IMR-90 (cell line): ENCODE data around the gene ZNF627. TPM values are rescaled to one million over a fixed set of nuclear protein-coding genes. Genes with fewer than 3 reads are reported as not detected.
A peak's percentile ranks its signal among the peaks of the same experiment; 100 is the strongest.

ENCODE experiments used
- ATAC-seq: fragments of 200-7000 bp; cut with Tn5 transposase; 2 replicates; pipeline ENCODE4 v1.9.1; 2020; ENCODE audit warnings: low read depth, mild to moderate bottlenecking, moderate library complexity
- BruUV-seq: library from RNA; stranded (reverse); fragments of 400-500 nt; replicated peaks from 2 replicates; lab custom pipeline; 2021; lab: Mats Ljungman, UMichigan
- CTCF ChIA-PET: fragments of 300-600 bp; formaldehyde crosslinking; extraction: SDS; loops from one replicate; lab custom pipeline; 2021; ENCODE audit warnings: antibody characterized with exemption; lab: Yijun Ruan, JAX
- POLR2A ChIA-PET: fragments of 300-600 bp; sonication (Branson Sonifier 250); formaldehyde crosslinking; loops from one replicate; lab custom pipeline; 2022; ENCODE audit warnings: antibody characterized with exemption; ENCODE audit not compliant: unreplicated experiment; lab: Charles Lee
- DNase-seq: peaks from one replicate; pipeline ENCODE4 v3.0.0; 2013
- H2AFZ ChIP-seq: replicated peaks from 2 replicates; pipeline ENCODE3; 2013; ENCODE audit warnings: low read length, mild to moderate bottlenecking; ENCODE audit not compliant: poor library complexity
- H2AK5ac ChIP-seq: 2 replicates; pipeline ENCODE4 v1.6.1; 2013; ENCODE audit warnings: low read depth, low read length, inconsistent platforms
- H2AK9ac ChIP-seq: replicated peaks from 2 replicates; pipeline ENCODE3; 2013; ENCODE audit warnings: mild to moderate bottlenecking, low read depth, low read length, moderate library complexity; ENCODE audit not compliant: poor library complexity
- H2BK120ac ChIP-seq: 2 replicates; pipeline ENCODE4 v1.6.1; 2013; ENCODE audit warnings: low read depth, low read length, inconsistent platforms
- H2BK15ac ChIP-seq: 3 replicates; pipeline ENCODE4 v1.6.1; 2013; ENCODE audit warnings: low read depth, low read length, inconsistent platforms
- H2BK20ac ChIP-seq: 2 replicates; pipeline ENCODE4 v1.6.1; 2013; ENCODE audit warnings: low read depth, mild to moderate bottlenecking, inconsistent platforms, low read length, moderate library complexity
- H2BK5ac ChIP-seq: 2 replicates; pipeline ENCODE4 v1.6.1; 2013; ENCODE audit warnings: mild to moderate bottlenecking, low read depth, low read length, inconsistent platforms; ENCODE audit not compliant: poor library complexity, severe bottlenecking
- H3K14ac ChIP-seq: replicated peaks from 2 replicates; pipeline ENCODE4 v1.6.1; 2013; ENCODE audit warnings: low read depth, low read length, inconsistent platforms
- H3K18ac ChIP-seq: 2 replicates; pipeline ENCODE4 v1.6.1; 2013; ENCODE audit warnings: low read depth, low read length, control low read depth
- H3K23ac ChIP-seq: 2 replicates; pipeline ENCODE4 v1.6.1; 2013; ENCODE audit warnings: low read depth, low read length, inconsistent platforms
- H3K27ac ChIP-seq: 2 replicates; pipeline ENCODE4 v1.5.1; 2013; ENCODE audit warnings: mild to moderate bottlenecking, control low read depth, low read length; ENCODE audit not compliant: insufficient read depth
- H3K27me3 ChIP-seq: 2 replicates; pipeline ENCODE4 v1.6.1; 2013; ENCODE audit warnings: low read length; ENCODE audit not compliant: control insufficient read depth, insufficient read depth
- H3K36me3 ChIP-seq: 2 replicates; pipeline ENCODE4 v1.6.1; 2013; ENCODE audit warnings: low read length, mixed read lengths; ENCODE audit not compliant: control insufficient read depth, insufficient read depth
- H3K4ac ChIP-seq: 2 replicates; pipeline ENCODE4 v1.6.1; 2013; ENCODE audit warnings: low read depth, low read length, inconsistent platforms
- H3K4me1 ChIP-seq: 2 replicates; pipeline ENCODE4 v1.6.1; 2013; ENCODE audit warnings: low read length, mixed read lengths; ENCODE audit not compliant: control insufficient read depth, insufficient read depth
- H3K4me2 ChIP-seq: 2 replicates; pipeline ENCODE4 v1.6.1; 2013; ENCODE audit warnings: low read depth, mild to moderate bottlenecking, control low read depth, low read length, moderate library complexity
- H3K4me3 ChIP-seq: 2 replicates; pipeline ENCODE4 v1.5.1; 2013; ENCODE audit warnings: low read depth, mild to moderate bottlenecking, control low read depth, low read length, moderate library complexity; ENCODE audit not compliant: insufficient read depth
- H3K56ac ChIP-seq: 2 replicates; pipeline ENCODE4 v1.6.1; 2013; ENCODE audit warnings: low read length, inconsistent platforms; ENCODE audit not compliant: insufficient read depth; ENCODE audit errors: extremely low read depth
- H3K79me1 ChIP-seq, 2 experiments: 2 replicates each; pipeline ENCODE4 v1.6.1; 2013; ENCODE audit warnings: low read length in 2 of 2, inconsistent platforms in 1 of 2, low read depth in 1 of 2
- H3K9ac ChIP-seq: 2 replicates; pipeline ENCODE4 v1.6.1; 2013; ENCODE audit warnings: low read depth, low read length, control low read depth
- H3K9me1 ChIP-seq: 2 replicates; pipeline ENCODE4 v1.6.1; 2013; ENCODE audit warnings: low read length, inconsistent platforms; ENCODE audit not compliant: insufficient read depth
- H3K9me3 ChIP-seq: 2 replicates; pipeline ENCODE4 v1.6.1; 2013; ENCODE audit warnings: low read length; ENCODE audit not compliant: control insufficient read depth, insufficient read depth
- H4K20me1 ChIP-seq: 2 replicates; pipeline ENCODE4 v1.6.1; 2013; ENCODE audit warnings: low read length, inconsistent platforms; ENCODE audit not compliant: insufficient read depth
- H4K5ac ChIP-seq: 2 replicates; pipeline ENCODE4 v1.6.1; 2013; ENCODE audit warnings: mild to moderate bottlenecking, low read depth, low read length, control low read depth
- H4K8ac ChIP-seq, 2 experiments: 2 replicates each; pipeline ENCODE4 v1.6.1; 2013; ENCODE audit warnings: low read depth in 2 of 2, low read length in 2 of 2, control low read depth in 1 of 2, inconsistent platforms in 1 of 2
- H4K91ac ChIP-seq: 2 replicates; pipeline ENCODE4 v1.6.1; 2013; ENCODE audit warnings: low read depth, low read length, inconsistent platforms; ENCODE audit not compliant: insufficient read depth
- BHLHE40 ChIP-seq: fragments of 150-350 bp; IDR thresholded peaks from 2 replicates; pipeline ENCODE4 v1.6.1; 2016; ENCODE audit warnings: mild to moderate bottlenecking, low read depth, low read length
- CEBPB ChIP-seq: IDR thresholded peaks from 2 replicates; pipeline ENCODE4 v1.6.1; 2012; ENCODE audit warnings: low read depth, low read length, improper control_type of control experiment
- CHD1 ChIP-seq: IDR thresholded peaks from 2 replicates; pipeline ENCODE4 v1.6.1; 2012; ENCODE audit warnings: low read depth, low read length, improper control_type of control experiment
- FOS ChIP-seq: fragments of 150-350 bp; IDR thresholded peaks from 2 replicates; pipeline ENCODE4 v1.6.1; 2016; ENCODE audit warnings: low read depth, low read length
- MAFK ChIP-seq: IDR thresholded peaks from 2 replicates; pipeline ENCODE4 v1.6.1; 2012; ENCODE audit warnings: low read depth, low read length, improper control_type of control experiment
- MAZ ChIP-seq: IDR thresholded peaks from 2 replicates; pipeline ENCODE4 v1.6.1; 2012; ENCODE audit warnings: low read depth, mild to moderate bottlenecking, low read length, improper control_type of control experiment, moderate library complexity, borderline replicate concordance
- NFE2L2 ChIP-seq: fragments of 150-350 bp; IDR thresholded peaks from 2 replicates; pipeline ENCODE4 v1.6.1; 2016; ENCODE audit warnings: low read depth, mild to moderate bottlenecking, low read length
- RAD21 ChIP-seq: IDR thresholded peaks from 2 replicates; pipeline ENCODE4 v1.6.1; 2012; ENCODE audit warnings: low read length, improper control_type of control experiment
- RCOR1 ChIP-seq: IDR thresholded peaks from 2 replicates; pipeline ENCODE4 v1.6.1; 2012; ENCODE audit warnings: mild to moderate bottlenecking, low read length, improper control_type of control experiment; ENCODE audit not compliant: insufficient replicate concordance
- RFX5 ChIP-seq: IDR thresholded peaks from 2 replicates; pipeline ENCODE4 v1.8.0; 2012; ENCODE audit warnings: low read depth, mild to moderate bottlenecking, low read length, moderate library complexity
- SMC3 ChIP-seq: fragments of 150-350 bp; IDR thresholded peaks from 2 replicates; pipeline ENCODE4 v1.6.1; 2016; ENCODE audit warnings: low read depth, mild to moderate bottlenecking, antibody characterized with exemption, low read length, moderate library complexity
- WGBS, 2 experiments: methylation state at CpG; one replicate each; pipeline versions ENCODE4 v1.1.5 to v1.1.7; 2013; ENCODE audit warnings: missing lambda C conversion rate in 2 of 2; ENCODE audit not compliant: insufficient read length in 1 of 2; ENCODE audit errors: extremely low coverage in 2 of 2; 5-methylcytosine and 5-hydroxymethylcytosine counted together
- dilution Hi-C: fragments of 300-500 bp; cut with HindIII; formaldehyde crosslinking; loops from one replicate; pipeline ENCODE4 v1.14.3; 2018; ENCODE audit warnings: low sequenced_read_pairs; ENCODE audit not compliant: unreplicated experiment
- in situ Hi-C: fragments of 300-500 bp; cut with MboI; formaldehyde crosslinking; loops from 3 replicates; pipeline ENCODE4 v1.14.3; 2019; ENCODE audit warnings: low sequenced_read_pairs, inconsistent platforms, mixed read lengths
- intact Hi-C: fragments of 100-400 bp; cut with micrococcal nuclease; formaldehyde crosslinking; loops from 2 replicates; pipeline ENCODE4 v1.10.0; 2022
- polyA plus RNA-seq, 3 experiments: library from polyadenylated mRNA; depleted of rRNA; stranded (reverse); fragments of >200 nt; gene quantifications; 2 replicates each; pipeline ENCODE4 v1.2.3, GENCODE V29; 2012; ENCODE audit warnings: low replicate concordance in 1 of 3
- total RNA-seq: library from RNA; depleted of rRNA; stranded (reverse); fragments of >200 nt; gene quantifications from 2 replicates; pipeline ENCODE4 v1.2.3, GENCODE V29; 2012
- TF ChIP-seq, protein P1 (sequence below): fragments of 150-350 bp; IDR thresholded peaks from 2 replicates; pipeline ENCODE4 v1.6.1; 2017; ENCODE audit warnings: mild to moderate bottlenecking, antibody characterized with exemption, low read length, low read depth
- TF ChIP-seq, protein P2 (sequence below): conservative IDR thresholded peaks from 2 replicates; pipeline ENCODE4 v1.5.1; 2012; ENCODE audit warnings: mild to moderate bottlenecking, low read depth, low read length, improper control_type of control experiment
- TF ChIP-seq, protein P3 (sequence below): fragments of 150-350 bp; IDR thresholded peaks from 2 replicates; pipeline ENCODE4 v1.6.1; 2016; ENCODE audit warnings: low read depth, mild to moderate bottlenecking, low read length, moderate library complexity, borderline replicate concordance

The ZNF627 gene
- total and polyA plus RNA-seq, 2 of the 4 experiments (the other 2 are of a cell fraction): 6.3 to 34.4 TPM

DNA sequence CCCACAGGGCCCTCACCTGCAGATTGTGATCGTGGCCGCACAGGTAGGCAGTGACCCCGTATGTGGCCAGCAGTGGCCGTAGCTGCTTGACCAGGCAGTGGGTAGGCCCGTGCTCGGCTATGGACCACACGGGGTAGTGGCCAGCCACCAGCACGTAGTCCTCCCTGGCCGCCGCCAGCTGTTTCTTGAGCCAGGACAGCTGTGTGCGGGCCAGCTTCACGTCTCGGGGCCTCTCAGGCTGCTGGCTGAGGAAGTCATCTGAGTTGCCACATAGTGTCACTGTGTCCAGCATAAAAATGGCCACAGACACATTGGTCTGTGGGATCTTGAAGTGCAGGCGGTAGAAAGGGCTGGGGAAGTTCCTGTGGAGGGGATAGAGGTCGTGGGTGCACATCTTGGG is 21.1 kb upstream of the ZNF627 start:
- TF ChIP-seq CEBPB: no peak
- no peak for TF ChIP-seq BHLHE40
- TF ChIP-seq SMC3: no peak
- no peak for TF ChIP-seq MAZ
- TF ChIP-seq, protein P1, sequence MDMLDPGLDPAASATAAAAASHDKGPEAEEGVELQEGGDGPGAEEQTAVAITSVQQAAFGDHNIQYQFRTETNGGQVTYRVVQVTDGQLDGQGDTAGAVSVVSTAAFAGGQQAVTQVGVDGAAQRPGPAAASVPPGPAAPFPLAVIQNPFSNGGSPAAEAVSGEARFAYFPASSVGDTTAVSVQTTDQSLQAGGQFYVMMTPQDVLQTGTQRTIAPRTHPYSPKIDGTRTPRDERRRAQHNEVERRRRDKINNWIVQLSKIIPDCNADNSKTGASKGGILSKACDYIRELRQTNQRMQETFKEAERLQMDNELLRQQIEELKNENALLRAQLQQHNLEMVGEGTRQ: no peak
- no peak for TF ChIP-seq RFX5
- no peak for TF ChIP-seq RCOR1
- TF ChIP-seq NFE2L2: no peak
- TF ChIP-seq MAFK: no peak
- TF ChIP-seq CHD1: no peak
- no peak for TF ChIP-seq FOS
- TF ChIP-seq RAD21: no peak
- TF ChIP-seq, protein P2, sequence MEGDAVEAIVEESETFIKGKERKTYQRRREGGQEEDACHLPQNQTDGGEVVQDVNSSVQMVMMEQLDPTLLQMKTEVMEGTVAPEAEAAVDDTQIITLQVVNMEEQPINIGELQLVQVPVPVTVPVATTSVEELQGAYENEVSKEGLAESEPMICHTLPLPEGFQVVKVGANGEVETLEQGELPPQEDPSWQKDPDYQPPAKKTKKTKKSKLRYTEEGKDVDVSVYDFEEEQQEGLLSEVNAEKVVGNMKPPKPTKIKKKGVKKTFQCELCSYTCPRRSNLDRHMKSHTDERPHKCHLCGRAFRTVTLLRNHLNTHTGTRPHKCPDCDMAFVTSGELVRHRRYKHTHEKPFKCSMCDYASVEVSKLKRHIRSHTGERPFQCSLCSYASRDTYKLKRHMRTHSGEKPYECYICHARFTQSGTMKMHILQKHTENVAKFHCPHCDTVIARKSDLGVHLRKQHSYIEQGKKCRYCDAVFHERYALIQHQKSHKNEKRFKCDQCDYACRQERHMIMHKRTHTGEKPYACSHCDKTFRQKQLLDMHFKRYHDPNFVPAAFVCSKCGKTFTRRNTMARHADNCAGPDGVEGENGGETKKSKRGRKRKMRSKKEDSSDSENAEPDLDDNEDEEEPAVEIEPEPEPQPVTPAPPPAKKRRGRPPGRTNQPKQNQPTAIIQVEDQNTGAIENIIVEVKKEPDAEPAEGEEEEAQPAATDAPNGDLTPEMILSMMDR: no peak
- TF ChIP-seq, protein P3, sequence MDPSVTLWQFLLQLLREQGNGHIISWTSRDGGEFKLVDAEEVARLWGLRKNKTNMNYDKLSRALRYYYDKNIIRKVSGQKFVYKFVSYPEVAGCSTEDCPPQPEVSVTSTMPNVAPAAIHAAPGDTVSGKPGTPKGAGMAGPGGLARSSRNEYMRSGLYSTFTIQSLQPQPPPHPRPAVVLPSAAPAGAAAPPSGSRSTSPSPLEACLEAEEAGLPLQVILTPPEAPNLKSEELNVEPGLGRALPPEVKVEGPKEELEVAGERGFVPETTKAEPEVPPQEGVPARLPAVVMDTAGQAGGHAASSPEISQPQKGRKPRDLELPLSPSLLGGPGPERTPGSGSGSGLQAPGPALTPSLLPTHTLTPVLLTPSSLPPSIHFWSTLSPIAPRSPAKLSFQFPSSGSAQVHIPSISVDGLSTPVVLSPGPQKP: no peak
- Histone ChIP-seq H3K4me3 (no peak overlapping the region), H3K4me1 (peaks cover 4% of the 10 kb centered on the region), H3K23ac (no peak overlapping the region), H3K4ac (no peak overlapping the region), H2BK20ac (no peak overlapping the region), H3K18ac (no peak overlapping the region), H2BK120ac (no peak overlapping the region), H4K20me1 (no peaks in the 10 kb centered on the region), H3K27me3 (peaks cover 3% of the 10 kb centered on the region; the same call in 1 of the 2 replicates), H3K9me1 (no peaks in the 10 kb centered on the region; the same call in 1 of the 2 replicates), H4K8ac (no peak overlapping the region), H2BK15ac (no peak overlapping the region), H2AK9ac (no peak overlapping the region), H4K91ac (no peak overlapping the region), H3K4me2 (no peak overlapping the region), H4K5ac (no peak overlapping the region), H2AFZ (peak overlapping the region; percentile 10), H3K9ac (no peak overlapping the region), H3K36me3 (no peaks in the 10 kb centered on the region), H3K9me3 (no peaks in the 10 kb centered on the region), H3K56ac (no peak overlapping the region), H3K79me1 (no peaks in the 10 kb centered on the region), H3K14ac (no peak overlapping the region), H2BK5ac (no peak overlapping the region), H2AK5ac (no peak overlapping the region), H3K27ac (no peak overlapping the region)
- CTCF ChIA-PET: no interaction called here
- ATAC-seq (no peak), DNase-seq (no peak)
- WGBS, 2 experiments: 56% methylated on average over 12 of the region's 15 CpGs; no CpG with 5 or more reads in 1 of the 2 experiments
- intact Hi-C loops: no loop called here
- BruUV-seq: no TSS peak
- in situ Hi-C loops: no loop called here
- POLR2A ChIA-PET: interaction anchor here (0.6 kb wide), 1 partner anchor 12 kb away, joined by 4 read pairs; no protein-coding TSS in a partner anchor
- dilution Hi-C loops: no loop called here
